Psoas muscle (tissue), 8 donors: ENCODE measurements around the gene RPS6KA6. TPM values are rescaled to one million over a fixed set of nuclear protein-coding genes. Genes with fewer than 3 reads are reported as not detected.

ENCODE experiments used
- ATAC-seq, 4 donors: fragments of 200-7000 bp; cut with Tn5 transposase; one replicate each; pipeline ENCODE4 v1.9.1; 2020; ENCODE audit warnings: moderate library complexity in 3 of 4, mild to moderate bottlenecking in 2 of 4
- DNase-seq, 2 donors: peaks; one replicate each; pipeline ENCODE4 v3.0.0-alpha.2; 2020
- H3K27ac ChIP-seq: fragments of 200-600 bp; one replicate; pipeline ENCODE4 v1.8.0; 2022
- H3K27me3 ChIP-seq, 3 donors: fragments of 200-600 bp in 1 of 3; one replicate each; pipeline versions ENCODE4 v1.6.1 to v1.8.0; 2013 to 2022; ENCODE audit warnings: low read length in 2 of 3, mild to moderate bottlenecking in 2 of 3, moderate library complexity in 1 of 3; ENCODE audit not compliant: insufficient read depth in 3 of 3
- H3K36me3 ChIP-seq, 2 donors: fragments of 200-600 bp in 1 of 2; one replicate each; pipeline versions ENCODE4 v1.6.1 to v1.8.0; 2013 to 2022; ENCODE audit warnings: low read depth in 1 of 2, mild to moderate bottlenecking in 1 of 2, moderate library complexity in 1 of 2; ENCODE audit not compliant: insufficient read depth in 1 of 2
- H3K4me1 ChIP-seq: fragments of 200-600 bp; one replicate; pipeline ENCODE4 v1.8.0; 2022
- H3K4me3 ChIP-seq: fragments of 200-600 bp; one replicate; pipeline ENCODE4 v1.8.0; 2022; ENCODE audit warnings: mild to moderate bottlenecking
- H3K9me3 ChIP-seq: fragments of 200-600 bp; one replicate; pipeline ENCODE4 v1.8.0; 2022
- WGBS, 3 donors: extraction: QIAGEN DNeasy Blood & Tissue Kit; methylation state at CpG; one replicate each; pipeline versions ENCODE4 v1.1.6 to v1.1.7; 2013; 5-methylcytosine and 5-hydroxymethylcytosine counted together
- intact Hi-C, 2 donors: fragments of 100-400 bp; cut with DNase I; formaldehyde crosslinking; loops; one replicate each; pipeline versions ENCODE4 v1.11.0 to v1.14.2; 2022
- long read RNA-seq, 2 donors: library from polyadenylated mRNA; unstranded; transcript quantifications; one replicate each; pipeline ENCODE4 v2.0.0, GENCODE V29; 2021
- polyA plus RNA-seq, 3 donors: library from polyadenylated mRNA; stranded (reverse); fragments of 200-250 nt; gene quantifications; one replicate each; pipeline ENCODE4 v1.2.3, GENCODE V29; 2013
- total RNA-seq, 4 donors: library from RNA; stranded (reverse); fragmentation: NEBNext Ultra II Directional in 2 of 4; extraction: Animal tissue kit (Norgen Biotek cat#: 25700) in 2 of 4; gene quantifications; one replicate each; pipeline versions ENCODE4 v1.2.1 to v1.2.4, GENCODE V29; 2021 to 2023
- TF ChIP-seq, protein P1 (sequence below): fragments of 200-600 bp; IDR thresholded peaks from one replicate; pipeline ENCODE4 v1.8.0; 2022; ENCODE audit warnings: antibody characterized with exemption
- donor health status: healthy with polysubstance abuse.
- donor health status: DM: no; HTN: no; CAD: no; lungs with moderate emphysema.
- donor health status: Bipolar disorder and iron deficiency.
- donor health status: healthy.
- donor health status: DM: yes; HTN: yes; CAD: no.
- donor health status: DM: no; HTN: no; CAD: no.
- donor health status: DM: no; HTN: no; CAD: no.
- donor health status: DM: yes; HTN: yes; CAD: no.

RPS6KA6 gene
- total RNA-seq (1 to 10 TPM in 1 of 4 donors, under 1 TPM in 3; 0.10 to 2.0 (median 0.53) TPM), polyA plus RNA-seq (under 1 TPM; 0.10 to 0.14 (median 0.13) TPM)
- long read RNA-seq, donor 1: 0 reads
- long read RNA-seq, donor 2: 0 reads

- peaks cover 0 to 21% (median 5%) of the 10 kb centered on the region in 3 donors for H3K27me3 ChIP-seq
- intact Hi-C loops: no loop called here
- DNase-seq (peak; percentile 41 to 54), ATAC-seq (peak in 2 of 4 donors; percentile 36 to 40)
- no peaks in the 10 kb centered on the region for H3K4me1 ChIP-seq
- no peaks in the 10 kb centered on the region for H3K9me3 ChIP-seq
- no peak within 1 kb of the TSS for H3K27ac ChIP-seq
- H3K4me3 ChIP-seq: peak within 1 kb of the TSS; percentile 59
- TF ChIP-seq, protein P1, sequence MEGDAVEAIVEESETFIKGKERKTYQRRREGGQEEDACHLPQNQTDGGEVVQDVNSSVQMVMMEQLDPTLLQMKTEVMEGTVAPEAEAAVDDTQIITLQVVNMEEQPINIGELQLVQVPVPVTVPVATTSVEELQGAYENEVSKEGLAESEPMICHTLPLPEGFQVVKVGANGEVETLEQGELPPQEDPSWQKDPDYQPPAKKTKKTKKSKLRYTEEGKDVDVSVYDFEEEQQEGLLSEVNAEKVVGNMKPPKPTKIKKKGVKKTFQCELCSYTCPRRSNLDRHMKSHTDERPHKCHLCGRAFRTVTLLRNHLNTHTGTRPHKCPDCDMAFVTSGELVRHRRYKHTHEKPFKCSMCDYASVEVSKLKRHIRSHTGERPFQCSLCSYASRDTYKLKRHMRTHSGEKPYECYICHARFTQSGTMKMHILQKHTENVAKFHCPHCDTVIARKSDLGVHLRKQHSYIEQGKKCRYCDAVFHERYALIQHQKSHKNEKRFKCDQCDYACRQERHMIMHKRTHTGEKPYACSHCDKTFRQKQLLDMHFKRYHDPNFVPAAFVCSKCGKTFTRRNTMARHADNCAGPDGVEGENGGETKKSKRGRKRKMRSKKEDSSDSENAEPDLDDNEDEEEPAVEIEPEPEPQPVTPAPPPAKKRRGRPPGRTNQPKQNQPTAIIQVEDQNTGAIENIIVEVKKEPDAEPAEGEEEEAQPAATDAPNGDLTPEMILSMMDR: no peak
- no peaks in the 10 kb centered on the region for H3K36me3 ChIP-seq
- 0 to 29% (median 0%) methylated on average over 18 to 73 of the region's 81 CpGs for WGBS, 3 donors
Observed at GRCh38 chrX:84187533-84188319, at the start of gene RPS6KA6. RPS6KA6 (minus strand) TSS chrX:84188199; CDS start chrX:84187899, 300 bp downstream.

GRCh38 chrX:84224741-84225140, 36.7 kb upstream of the RPS6KA6 start:
- ATAC-seq (no peak), DNase-seq (no peak)
- no peak overlapping the region for H3K4me3 ChIP-seq
- H3K27ac ChIP-seq: no peak overlapping the region
- no peaks in the 10 kb centered on the region for H3K9me3 ChIP-seq
- H3K36me3 ChIP-seq: no peaks in the 10 kb centered on the region
- intact Hi-C loops: no loop called here
- WGBS, 3 donors: 75 to 94% (median 91%) methylated on average over 3 of the region's 3 CpGs
- H3K4me1 ChIP-seq: no peaks in the 10 kb centered on the region
- TF ChIP-seq, protein P1: no peak
- H3K27me3 ChIP-seq: peaks cover 0 to 12% (median 0%) of the 10 kb centered on the region in 3 donors

DNA sequence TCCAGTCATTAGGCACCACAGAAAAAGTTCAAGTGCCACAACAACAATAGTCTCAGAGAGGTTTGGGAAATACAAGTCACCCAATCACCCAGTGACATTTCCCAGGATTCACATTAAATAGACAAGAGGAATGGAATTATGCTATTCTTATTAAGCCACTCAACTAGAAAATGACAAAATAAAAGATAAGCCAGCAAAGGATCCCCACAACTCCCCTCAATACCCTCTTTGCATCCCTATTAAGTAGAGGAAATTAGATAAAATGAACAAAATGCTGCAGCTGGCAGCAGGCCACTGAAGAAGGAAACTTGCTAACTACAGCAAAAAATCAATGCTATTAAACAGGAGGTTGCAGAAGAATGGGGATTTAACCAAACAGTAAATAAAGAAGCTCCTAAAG, 35.3 kb upstream of the RPS6KA6 start:
- DNase-seq: no peak
- intact Hi-C loops: no loop called here
- peaks cover 0 to 12% (median 0%) of the 10 kb centered on the region in 3 donors for H3K27me3 ChIP-seq
- H3K27ac ChIP-seq: no peak overlapping the region
- H3K9me3 ChIP-seq: no peaks in the 10 kb centered on the region
- H3K4me1 ChIP-seq: no peaks in the 10 kb centered on the region
- no peak overlapping the region for H3K4me3 ChIP-seq
- H3K36me3 ChIP-seq: no peaks in the 10 kb centered on the region
- TF ChIP-seq, protein P1: no peak
- ATAC-seq: no peak

GRCh38 chrX:84221181-84221580, 33.2 kb upstream of the RPS6KA6 start:
- TF ChIP-seq, protein P1: no peak
- Histone ChIP-seq H3K4me3 (no peak overlapping the region), H3K9me3 (no peaks in the 10 kb centered on the region), H3K27me3 (peaks cover 0 to 7% (median 0%) of the 10 kb centered on the region in 3 donors), H3K36me3 (no peaks in the 10 kb centered on the region), H3K27ac (no peak overlapping the region), H3K4me1 (no peaks in the 10 kb centered on the region)
- ATAC-seq (no peak), DNase-seq (no peak)
- WGBS, 3 donors: 47 to 85% (median 65%) methylated on average over 2 of the region's 2 CpGs
- intact Hi-C loops: no loop called here
